Hepatocyte (in vitro differentiated cells): ENCODE data around the gene DNMT1. TPM values are rescaled to one million over a fixed set of nuclear protein-coding genes. Genes with fewer than 3 reads are reported as not detected.
"Not testable (repeated sequence)": the region's sequence is repeated elsewhere in the genome, so short reads cannot be mapped to it uniquely, and the experiment has no call there.

ENCODE experiments used
- DNase-seq: peaks from one replicate; pipeline ENCODE4 v3.0.0-alpha.2; 2016; ENCODE audit warnings: low spot score
- H2AFZ ChIP-seq: fragments of 200-600 bp; sonication (generic); 2 replicates; pipeline ENCODE4 v1.6.0; 2016; ENCODE audit warnings: antibody characterized with exemption, mild to moderate bottlenecking
- H3K27ac ChIP-seq: fragments of 200-600 bp; sonication (generic); 2 replicates; pipeline ENCODE4 v1.5.1; 2016; ENCODE audit warnings: mild to moderate bottlenecking
- H3K27me3 ChIP-seq: fragments of 200-600 bp; sonication (generic); 2 replicates; pipeline ENCODE4 v1.6.1; 2016
- H3K36me3 ChIP-seq: fragments of 200-600 bp; sonication (generic); replicated peaks from 2 replicates; pipeline ENCODE4 v1.5.1; 2016; ENCODE audit warnings: low read depth; ENCODE audit not compliant: insufficient read depth
- H3K4me1 ChIP-seq: fragments of 200-600 bp; sonication (generic); 2 replicates; pipeline ENCODE4 v1.5.1; 2016; ENCODE audit warnings: mild to moderate bottlenecking, moderate library complexity; ENCODE audit not compliant: insufficient read depth
- H3K4me2 ChIP-seq: fragments of 200-600 bp; sonication (generic); 2 replicates; pipeline ENCODE4 v1.6.0; 2016
- H3K4me3 ChIP-seq: fragments of 200-600 bp; sonication (generic); 2 replicates; pipeline ENCODE4 v1.5.1; 2016; ENCODE audit warnings: mild to moderate bottlenecking
- H3K79me2 ChIP-seq: fragments of 200-600 bp; sonication (generic); 2 replicates; pipeline ENCODE4 v1.6.0; 2017; ENCODE audit warnings: mild to moderate bottlenecking
- H3K9me2 ChIP-seq: fragments of 200-600 bp; sonication (generic); replicated peaks from 2 replicates; pipeline ENCODE4 v1.6.0; 2017; ENCODE audit warnings: mild to moderate bottlenecking; ENCODE audit not compliant: insufficient read depth
- H3K9me3 ChIP-seq: fragments of 200-600 bp; sonication (generic); 2 replicates; pipeline ENCODE4 v1.5.1; 2016; ENCODE audit warnings: low read depth, mild to moderate bottlenecking
- H4K20me1 ChIP-seq: fragments of 200-600 bp; sonication (generic); 2 replicates; pipeline ENCODE4 v1.6.0; 2016; ENCODE audit warnings: mild to moderate bottlenecking; ENCODE audit not compliant: insufficient read depth, poor library complexity, severe bottlenecking
- CTCF ChIP-seq: fragments of 200-600 bp; sonication (generic); IDR thresholded peaks from 2 replicates; pipeline ENCODE4 v1.5.1; 2016; ENCODE audit warnings: antibody characterized with exemption, mild to moderate bottlenecking; ENCODE audit not compliant: poor library complexity
- EZH2 ChIP-seq: fragments of 200-600 bp; sonication (generic); IDR thresholded peaks from 2 replicates; pipeline ENCODE4 v1.6.1; 2016; ENCODE audit warnings: antibody characterized with exemption, mild to moderate bottlenecking, borderline replicate concordance
- EZH2phosphoT487 ChIP-seq: fragments of 200-600 bp; sonication (generic); IDR thresholded peaks from one replicate; pipeline ENCODE4 v1.6.1; 2018; ENCODE audit warnings: antibody characterized with exemption, mild to moderate bottlenecking, low read depth, moderate library complexity; ENCODE audit not compliant: unreplicated experiment, severe bottlenecking
- WGBS: methylation state at CpG from one replicate; pipeline ENCODE4 v1.1.6; 2016; ENCODE audit warnings: low lambda C conversion rate; ENCODE audit errors: missing lambda C conversion rate; 5-methylcytosine and 5-hydroxymethylcytosine counted together
- polyA plus RNA-seq: library from polyadenylated mRNA; unstranded; fragments of >200 nt; fragmentation: Nextera tagmentation; extraction: Ambion mirVana; gene quantifications from 2 replicates; pipeline ENCODE4 v1.2.1, GENCODE V29; 2016
- total RNA-seq: library from RNA; depleted of rRNA; stranded (reverse); fragments of >200 nt; gene quantifications from 2 replicates; pipeline ENCODE4 v1.2.3, GENCODE V29; 2014

Gene DNMT1
- total and polyA plus RNA-seq, 2 experiments from 2014 or later, result 55.2 to 63.5 TPM

DNA sequence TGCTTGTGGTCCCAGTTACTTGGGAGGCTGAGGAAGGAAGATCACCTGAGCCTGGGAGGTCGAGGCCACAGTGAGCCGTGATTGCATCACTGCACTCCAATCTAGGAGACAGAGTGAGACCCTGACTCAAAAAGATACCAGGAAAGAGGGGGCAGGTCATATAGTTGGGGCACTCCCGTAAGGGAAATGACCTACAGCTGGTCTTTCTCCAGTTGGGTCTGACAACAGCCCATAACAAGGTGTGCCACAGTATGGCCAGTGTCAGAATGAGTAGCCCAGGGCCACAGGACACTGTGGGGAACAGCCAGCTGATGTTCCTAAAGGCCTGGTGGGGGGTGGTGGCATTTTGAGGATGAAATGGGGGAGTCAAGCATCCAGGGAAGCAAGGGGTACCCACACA is 10.8 kb downstream of the DNMT1 start:
- Histone ChIP-seq H4K20me1 (no peaks in the 10 kb centered on the region), H3K9me2 (no peaks in the 10 kb centered on the region), H2AFZ (no peak overlapping the region), H3K4me1 (no peaks in the 10 kb centered on the region), H3K79me2 (peaks cover 65% of the 10 kb centered on the region), H3K9me3 (no peaks in the 10 kb centered on the region), H3K27me3 (no peaks in the 10 kb centered on the region), H3K4me2 (no peak overlapping the region), H3K27ac (no peak overlapping the region), H3K4me3 (no peak overlapping the region), H3K36me3 (no peaks in the 10 kb centered on the region)
- WGBS, result 86% methylated on average over 3 of the region's 3 CpGs
- TF ChIP-seq EZH2 (no peak), CTCF (no peak), EZH2phosphoT487 (no peak)
- DNase-seq, result no peak

- no peak for TF ChIP-seq EZH2
- TF ChIP-seq CTCF, result no peak
- TF ChIP-seq EZH2phosphoT487, result no peak
- H4K20me1 ChIP-seq, result no peaks in the 10 kb centered on the region
- no peaks in the 10 kb centered on the region for H3K27me3 ChIP-seq
- H2AFZ ChIP-seq, result no peak overlapping the region
- H3K79me2 ChIP-seq, result peaks cover 54% of the 10 kb centered on the region
- H3K9me3 ChIP-seq, result no peaks in the 10 kb centered on the region
- H3K27ac ChIP-seq, result no peak overlapping the region
- no peaks in the 10 kb centered on the region for H3K4me1 ChIP-seq
- H3K36me3 ChIP-seq, result no peaks in the 10 kb centered on the region
- H3K4me2 ChIP-seq, result no peak overlapping the region
- H3K4me3 ChIP-seq, result no peak overlapping the region
- no peaks in the 10 kb centered on the region for H3K9me2 ChIP-seq
- 95% methylated on average over 10 of the region's 10 CpGs for WGBS
- no peak for DNase-seq
These were observed 11.9 kb downstream of the DNMT1 start for GRCh38 chr19:10182847-10183246.

DNA sequence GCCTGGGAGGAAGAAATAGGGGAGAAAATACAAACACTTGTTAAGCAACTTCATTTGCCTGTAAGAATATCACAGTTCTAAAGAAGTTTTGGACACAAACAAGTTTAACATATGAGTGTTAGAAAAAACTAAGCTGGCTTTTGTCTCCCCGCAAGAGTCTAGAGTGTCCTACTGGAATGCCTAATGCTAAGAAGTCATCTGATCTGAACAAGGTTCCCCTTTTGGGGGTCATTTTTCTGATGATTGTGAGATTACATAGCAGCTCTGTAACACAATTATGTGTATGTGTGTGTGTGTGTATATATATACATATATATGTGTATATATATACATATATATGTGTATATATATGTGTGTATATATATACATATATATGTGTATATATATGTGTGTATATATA is 12.7 kb downstream of the DNMT1 start:
- WGBS, result 100% methylated on average over 1 of the region's 1 CpG
- Histone ChIP-seq H3K4me2 (no peak overlapping the region), H3K27ac (no peak overlapping the region), H3K36me3 (no peaks in the 10 kb centered on the region), H3K9me2 (no peaks in the 10 kb centered on the region), H3K9me3 (no peaks in the 10 kb centered on the region), H3K4me1 (no peaks in the 10 kb centered on the region), H3K27me3 (no peaks in the 10 kb centered on the region), H2AFZ (no peak overlapping the region), H3K79me2 (peaks cover 47% of the 10 kb centered on the region), H4K20me1 (no peaks in the 10 kb centered on the region), H3K4me3 (no peak overlapping the region)
- no peak for DNase-seq
- TF ChIP-seq EZH2 (no peak), EZH2phosphoT487 (no peak), CTCF (no peak)

DNA sequence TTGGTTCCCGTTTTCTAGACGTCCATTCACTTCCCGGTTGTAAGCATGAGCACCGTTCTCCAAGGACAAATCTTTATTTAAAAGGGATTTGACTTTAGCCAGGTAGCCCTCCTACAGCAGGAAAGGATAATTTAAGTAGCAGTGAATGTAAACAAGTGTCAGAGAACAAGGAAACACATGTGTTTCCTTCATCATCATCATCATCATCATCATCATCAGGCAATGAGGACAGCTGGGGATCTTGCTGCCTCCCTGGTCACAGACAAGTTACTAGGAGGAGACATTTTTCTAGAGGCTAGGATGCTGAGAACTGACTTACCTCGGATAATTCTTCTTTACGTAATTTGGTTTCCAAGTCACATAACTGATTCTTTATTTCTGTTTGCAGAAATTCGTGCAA is 14.3 kb downstream of the DNMT1 start:
- Histone ChIP-seq H3K27me3 (no peaks in the 10 kb centered on the region), H3K27ac (no peak overlapping the region), H3K9me3 (no peaks in the 10 kb centered on the region), H3K4me2 (no peak overlapping the region), H2AFZ (no peak overlapping the region), H4K20me1 (no peaks in the 10 kb centered on the region), H3K79me2 (peaks cover 31% of the 10 kb centered on the region), H3K9me2 (no peaks in the 10 kb centered on the region), H3K4me1 (no peaks in the 10 kb centered on the region), H3K4me3 (no peak overlapping the region), H3K36me3 (no peaks in the 10 kb centered on the region)
- no peak for TF ChIP-seq EZH2
- no peak for TF ChIP-seq EZH2phosphoT487
- no peak for TF ChIP-seq CTCF
- no peak for DNase-seq
- 95% methylated on average over 7 of the region's 7 CpGs for WGBS

DNA sequence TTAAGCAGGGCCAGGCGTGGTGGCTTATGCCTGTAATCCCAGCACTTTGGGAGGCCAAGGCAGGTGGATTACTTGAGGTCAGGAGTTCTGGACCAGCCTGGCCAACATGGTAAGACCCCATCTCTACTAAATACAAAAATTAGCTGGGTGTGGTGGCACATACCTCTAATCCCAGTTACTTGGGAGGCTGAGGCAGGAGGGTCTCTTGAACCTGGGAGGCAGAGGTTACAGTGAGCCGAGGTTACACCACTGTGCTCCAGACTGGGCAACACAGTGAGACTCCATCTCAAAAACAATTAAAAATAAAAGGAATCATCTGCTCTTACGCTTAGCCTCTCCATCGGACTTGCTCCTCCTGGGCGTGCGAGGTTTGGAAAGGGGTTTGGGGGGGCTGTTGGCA is 14.7 kb downstream of the DNMT1 start:
- H4K20me1 ChIP-seq, H3K36me3 ChIP-seq, H3K4me2 ChIP-seq, DNase-seq, H3K4me1 ChIP-seq, H3K4me3 ChIP-seq, H3K27me3 ChIP-seq, H3K9me3 ChIP-seq, H3K9me2 ChIP-seq, H3K27ac ChIP-seq, H2AFZ ChIP-seq: not testable (repeated sequence)
- 94% methylated on average over 6 of the region's 6 CpGs for WGBS
- peaks cover 29% of the 10 kb centered on the region for H3K79me2 ChIP-seq
